Activated naive CD8-positive, alpha-beta T cell (primary cell): Measurements from ENCODE around the gene MAD1L1.
A peak's percentile ranks its signal among the peaks of the same experiment; 100 is the strongest.

Experiments used
- H3K27ac Mint-ChIP-seq: one replicate; pipeline ENCODE4 v1.8.0; 2021; ENCODE audit warnings: mixed read lengths
- H3K27me3 Mint-ChIP-seq: one replicate; pipeline ENCODE4 v1.8.0; 2021; ENCODE audit warnings: mixed read lengths
- H3K36me3 Mint-ChIP-seq: one replicate; pipeline ENCODE4 v1.8.0; 2021; ENCODE audit warnings: mixed read lengths
- H3K4me1 Mint-ChIP-seq: one replicate; pipeline ENCODE4 v1.8.0; 2021; ENCODE audit warnings: low read depth, mixed read lengths
- H3K4me3 Mint-ChIP-seq: one replicate; pipeline ENCODE4 v1.8.0; 2021; ENCODE audit warnings: mild to moderate bottlenecking, mixed read lengths
- H3K9me3 Mint-ChIP-seq: one replicate; pipeline ENCODE4 v1.8.0; 2021; ENCODE audit warnings: low read depth, mixed read lengths

The MAD1L1 gene

DNA sequence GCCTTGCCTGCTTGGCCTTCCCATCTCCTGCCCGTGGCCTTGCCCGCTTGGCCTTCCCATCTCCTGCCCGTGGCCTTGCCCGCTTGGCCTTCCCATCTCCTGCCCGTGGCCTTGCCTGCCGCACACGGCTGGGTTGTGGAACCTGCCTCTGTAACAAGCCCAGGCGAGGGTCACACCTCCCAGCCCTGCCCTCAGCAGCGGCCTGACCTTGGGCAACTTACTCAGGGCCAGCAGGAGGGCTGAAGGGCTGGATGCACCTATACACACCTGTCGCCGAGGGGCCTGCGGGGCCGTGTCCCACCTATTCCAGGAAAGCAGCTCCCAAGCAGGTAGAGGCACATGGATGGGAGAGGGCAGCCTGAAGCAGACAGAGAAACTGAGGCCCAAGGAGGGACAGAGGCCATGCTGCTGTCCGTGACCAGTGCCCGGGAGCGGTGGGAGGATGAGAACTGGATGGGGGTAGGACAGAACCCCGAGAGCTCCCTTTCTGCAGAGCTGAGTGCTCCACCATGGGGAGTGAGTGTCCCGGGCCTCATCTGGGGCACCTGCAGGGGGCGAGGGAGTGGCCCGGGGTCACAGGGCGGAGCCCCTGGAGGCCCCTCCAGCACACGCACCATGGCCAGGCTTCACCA, 285.0 kb downstream of the MAD1L1 start:
- H3K4me1 Mint-ChIP-seq = peaks cover 27% of the 10 kb centered on the region
- no peaks in the 10 kb centered on the region for H3K36me3 Mint-ChIP-seq
- H3K27ac Mint-ChIP-seq = no peak overlapping the region
- no peak overlapping the region for H3K4me3 Mint-ChIP-seq
- H3K9me3 Mint-ChIP-seq = no peaks in the 10 kb centered on the region
- no peaks in the 10 kb centered on the region for H3K27me3 Mint-ChIP-seq

DNA sequence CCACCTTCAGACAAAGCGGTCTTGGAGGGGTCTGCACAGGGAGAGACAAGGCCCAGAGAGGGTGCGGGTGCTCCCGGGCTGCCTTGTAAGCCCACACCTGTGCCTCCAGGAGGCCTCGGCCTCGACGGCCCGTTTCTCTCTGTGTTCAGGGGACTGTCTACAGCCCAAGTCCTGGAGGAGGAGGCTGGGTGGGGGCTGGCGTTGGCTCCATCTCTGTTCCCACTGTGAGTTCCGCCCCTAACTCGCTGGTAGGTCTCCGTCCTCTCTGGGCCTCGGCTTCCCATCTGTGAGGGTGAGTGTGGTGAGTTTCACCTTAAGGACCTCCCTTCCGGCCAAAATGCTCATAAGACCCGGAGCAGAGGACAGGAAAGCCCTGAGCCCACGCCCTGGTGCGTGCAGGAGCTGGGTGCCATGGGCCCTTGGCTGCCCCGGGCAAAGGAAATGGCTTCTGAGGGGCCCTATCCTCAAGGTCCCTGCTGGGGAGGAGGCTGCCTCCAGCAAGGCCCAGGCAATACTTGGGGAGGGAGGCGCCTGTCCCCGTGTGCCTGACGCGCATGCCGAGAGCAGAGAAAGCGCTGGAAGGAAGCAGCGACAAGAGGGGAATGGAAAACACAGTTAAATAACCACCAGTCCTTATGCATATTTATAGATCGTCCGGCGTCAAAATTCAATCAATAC, 285.8 kb downstream of the MAD1L1 start:
- H3K4me3 Mint-ChIP-seq = no peak overlapping the region
- H3K36me3 Mint-ChIP-seq = no peaks in the 10 kb centered on the region
- no peaks in the 10 kb centered on the region for H3K27me3 Mint-ChIP-seq
- H3K4me1 Mint-ChIP-seq = peaks cover 33% of the 10 kb centered on the region
- no peaks in the 10 kb centered on the region for H3K9me3 Mint-ChIP-seq
- no peak overlapping the region for H3K27ac Mint-ChIP-seq

DNA sequence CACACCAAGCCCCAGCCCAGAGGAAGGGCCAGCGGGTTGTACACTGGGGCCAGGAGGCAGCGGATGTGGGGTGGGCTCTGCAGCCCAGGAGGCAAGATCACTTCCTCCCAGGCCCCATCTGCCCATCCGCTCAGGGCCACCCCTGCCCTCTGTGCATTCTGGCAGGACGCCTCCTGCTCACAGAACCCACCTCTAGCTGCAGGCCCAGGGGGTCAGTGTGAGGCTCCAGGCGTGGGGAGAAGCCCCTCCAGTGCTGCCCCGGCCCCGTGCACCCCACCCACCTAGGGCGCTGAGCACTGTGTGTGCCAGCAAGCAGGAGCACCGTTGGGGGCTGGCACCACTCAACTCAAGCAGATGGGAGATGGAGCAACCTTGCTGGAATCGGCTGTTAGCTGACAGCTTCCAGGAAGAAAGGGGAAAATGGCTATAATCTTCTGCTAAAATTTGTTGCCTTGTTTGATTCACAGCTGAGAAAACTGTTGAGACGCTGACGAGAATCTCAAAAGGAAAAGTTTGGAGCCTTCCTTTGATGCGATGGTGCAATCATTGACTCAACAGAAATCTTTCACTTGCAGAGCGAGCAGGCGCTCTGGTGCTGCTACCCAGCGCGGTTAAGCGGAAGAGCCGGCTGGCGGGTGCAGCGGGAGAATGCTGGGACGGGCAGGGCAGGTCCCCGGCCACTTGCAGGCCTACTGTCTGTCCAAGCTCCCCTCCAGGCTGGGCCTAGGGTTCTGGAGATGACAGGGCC, 286.5 kb downstream of the MAD1L1 start:
- Mint-ChIP-seq H3K4me3 (no peak overlapping the region), H3K4me1 (peaks cover 30% of the 10 kb centered on the region), H3K36me3 (no peaks in the 10 kb centered on the region), H3K27me3 (no peaks in the 10 kb centered on the region), H3K27ac (no peak overlapping the region), H3K9me3 (no peaks in the 10 kb centered on the region)

DNA sequence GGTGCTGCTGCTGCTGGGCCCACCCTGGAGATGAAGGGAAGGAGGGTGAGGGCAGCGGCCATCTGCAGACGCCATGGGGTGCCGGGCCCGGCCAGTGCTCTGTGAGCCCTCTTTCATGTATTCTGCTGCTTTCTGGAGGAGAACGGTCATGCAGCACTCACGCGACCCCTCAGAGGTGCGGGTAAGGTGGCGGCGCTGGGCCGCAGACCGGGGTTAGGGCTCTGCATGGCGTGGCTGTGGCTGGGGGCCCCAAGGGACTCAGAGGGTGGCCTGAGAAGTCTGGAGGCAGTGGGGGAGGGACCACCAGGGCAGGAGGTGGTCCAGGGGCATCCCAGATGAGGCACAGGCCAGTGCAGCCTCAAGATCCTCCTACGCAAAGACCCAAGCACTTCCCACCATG, 287.2 kb downstream of the MAD1L1 start:
- H3K4me3 Mint-ChIP-seq = no peak overlapping the region
- peaks cover 35% of the 10 kb centered on the region for H3K4me1 Mint-ChIP-seq
- H3K27ac Mint-ChIP-seq = peak overlapping the region; percentile 28
- H3K36me3 Mint-ChIP-seq = no peaks in the 10 kb centered on the region
- H3K27me3 Mint-ChIP-seq = no peaks in the 10 kb centered on the region
- H3K9me3 Mint-ChIP-seq = no peaks in the 10 kb centered on the region

DNA sequence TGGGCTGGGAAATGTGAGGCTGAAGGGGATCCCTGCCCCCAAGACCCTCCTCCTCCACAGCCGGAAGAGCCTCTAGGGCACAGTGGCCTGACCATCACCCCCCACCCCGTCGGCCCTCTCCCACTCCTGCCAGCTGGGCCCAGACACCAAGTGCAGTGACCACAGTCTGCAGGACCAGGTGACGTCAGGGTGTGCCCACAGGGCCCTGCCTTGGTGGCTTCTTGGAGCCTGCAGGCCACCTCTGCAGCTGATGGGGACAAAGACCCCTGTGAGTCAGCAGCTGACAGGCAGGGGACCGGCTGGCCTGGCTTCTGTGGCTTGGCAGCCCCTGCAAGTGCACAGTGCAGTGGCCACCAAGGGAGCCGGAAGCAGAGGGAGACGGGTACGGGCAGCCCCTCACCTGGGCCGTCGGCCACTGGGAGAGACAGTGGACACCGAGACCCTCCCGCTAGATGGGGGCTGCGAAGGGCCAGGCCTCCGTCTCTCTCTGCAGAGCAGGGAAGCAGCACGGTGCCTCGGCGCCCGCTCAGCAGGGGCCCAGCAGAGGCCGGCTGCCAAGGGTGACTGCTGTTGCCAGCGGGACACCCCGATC, 288.0 kb downstream of the MAD1L1 start:
- Mint-ChIP-seq H3K27ac (no peak overlapping the region), H3K36me3 (no peaks in the 10 kb centered on the region), H3K4me3 (no peak overlapping the region), H3K9me3 (no peaks in the 10 kb centered on the region), H3K27me3 (no peaks in the 10 kb centered on the region), H3K4me1 (peaks cover 44% of the 10 kb centered on the region)

DNA sequence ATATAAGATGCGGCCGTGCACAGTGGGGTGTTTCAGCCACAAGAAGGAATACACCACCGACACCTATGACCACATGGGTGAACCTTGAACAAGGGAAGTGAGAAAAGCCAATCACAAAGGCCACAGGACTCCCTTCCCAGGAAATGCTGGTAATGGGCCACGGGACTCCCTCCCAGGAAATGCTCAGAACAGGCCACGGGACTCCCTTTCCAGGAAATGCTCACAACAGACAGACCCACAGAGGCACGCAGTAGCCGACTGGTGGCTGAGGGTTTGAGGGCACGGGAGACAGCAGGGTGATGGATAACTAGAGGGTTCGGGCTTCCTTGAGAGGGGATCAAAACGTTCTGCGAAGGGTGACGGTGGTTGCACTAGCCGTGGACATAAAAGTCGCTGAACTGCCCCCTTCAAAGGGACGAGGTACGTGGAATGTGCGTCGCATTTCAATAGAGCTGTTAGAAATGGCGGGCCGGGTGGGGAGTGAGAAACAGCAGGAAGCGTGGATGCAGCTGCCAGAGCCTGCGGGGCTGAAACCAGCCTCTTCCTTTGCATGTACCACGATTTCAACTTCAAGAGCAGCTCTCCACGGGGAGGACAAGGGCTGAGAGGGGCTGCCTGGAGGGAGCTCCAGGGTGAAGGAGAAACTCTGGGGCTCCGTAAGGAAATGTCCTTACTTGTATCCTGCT, 288.7 kb downstream of the MAD1L1 start:
- no peak overlapping the region for H3K4me3 Mint-ChIP-seq

DNA sequence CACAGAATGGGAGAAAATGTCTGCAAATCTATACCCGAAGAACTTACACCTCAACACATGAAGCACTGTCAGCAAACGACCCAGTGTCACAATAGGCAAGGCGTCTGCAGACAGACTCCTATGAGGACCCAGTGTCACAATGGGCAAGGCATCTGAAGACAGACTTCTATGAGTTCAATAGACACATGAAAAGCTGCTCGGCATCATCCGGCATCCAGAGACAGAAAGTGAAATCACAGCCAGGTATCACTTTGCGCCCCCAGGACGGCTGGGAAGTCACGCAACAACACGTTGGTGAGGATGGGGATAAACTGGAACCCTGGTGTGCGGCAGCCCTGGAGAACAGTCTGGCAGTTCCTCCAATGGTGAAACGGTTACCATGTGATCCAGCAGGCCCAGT, 289.4 kb downstream of the MAD1L1 start:
- no peaks in the 10 kb centered on the region for H3K36me3 Mint-ChIP-seq
- H3K4me1 Mint-ChIP-seq = peaks cover 55% of the 10 kb centered on the region
- H3K9me3 Mint-ChIP-seq = no peaks in the 10 kb centered on the region
- H3K27ac Mint-ChIP-seq = no peak overlapping the region
- no peaks in the 10 kb centered on the region for H3K27me3 Mint-ChIP-seq
- H3K4me3 Mint-ChIP-seq = peak overlapping the region; percentile 4

More for the DNA sequence above, 288.7 kb downstream of the MAD1L1 start:
- Mint-ChIP-seq H3K36me3 (no peaks in the 10 kb centered on the region), H3K9me3 (no peaks in the 10 kb centered on the region), H3K4me1 (peaks cover 48% of the 10 kb centered on the region), H3K27me3 (no peaks in the 10 kb centered on the region), H3K27ac (no peak overlapping the region)

DNA sequence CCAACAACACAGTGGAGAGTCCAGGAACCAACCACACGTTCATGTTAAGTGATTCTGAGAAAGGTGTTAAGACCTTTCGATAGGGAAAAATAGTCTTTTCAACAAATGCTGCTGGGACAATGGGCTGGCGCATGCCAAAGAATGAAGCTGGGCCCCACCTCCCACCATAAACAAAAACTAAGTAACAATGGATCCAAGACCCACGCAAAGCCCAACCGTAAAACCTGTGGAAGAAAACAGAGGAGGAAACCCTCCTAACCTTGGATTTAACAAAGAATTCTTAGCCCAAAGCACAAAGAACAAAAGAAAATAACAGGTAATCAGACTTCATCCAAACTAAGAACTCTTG, 289.8 kb downstream of the MAD1L1 start:
- Mint-ChIP-seq H3K27ac (no peak overlapping the region), H3K36me3 (peaks cover 3% of the 10 kb centered on the region), H3K9me3 (no peaks in the 10 kb centered on the region), H3K27me3 (no peaks in the 10 kb centered on the region), H3K4me1 (peaks cover 59% of the 10 kb centered on the region), H3K4me3 (peak overlapping the region; percentile 4)

DNA sequence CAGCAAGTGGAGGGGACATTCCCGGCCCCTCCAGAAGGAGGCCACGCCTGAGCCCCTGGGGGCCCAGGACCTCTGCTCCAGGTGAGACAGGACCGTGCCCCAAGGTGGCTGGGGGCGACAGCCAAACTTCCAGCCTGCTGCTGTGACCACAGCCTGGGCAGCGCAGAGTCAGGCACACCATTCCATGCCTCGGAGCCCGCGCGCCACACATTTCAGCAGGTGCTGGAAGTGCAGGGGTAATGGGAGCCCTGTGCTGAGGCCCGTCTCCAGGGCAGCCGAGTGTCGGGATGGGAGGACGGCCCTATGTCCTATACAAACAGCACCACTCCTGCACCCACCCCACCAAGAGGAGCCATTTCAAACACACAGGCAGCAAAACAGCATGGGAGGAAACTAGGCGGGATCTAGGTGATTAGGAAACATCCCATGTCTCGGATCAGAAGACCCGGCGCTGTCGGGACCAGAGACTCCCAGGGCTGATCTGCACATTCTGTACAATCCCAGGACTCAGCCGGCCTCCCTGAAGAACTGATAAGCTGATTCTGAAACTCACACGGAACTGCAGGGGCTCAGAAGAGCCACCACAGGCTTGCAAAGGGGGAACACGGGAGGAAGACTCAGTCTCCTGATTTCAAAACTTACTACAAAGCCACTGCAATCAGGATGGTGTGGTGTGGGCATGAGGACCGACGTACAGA, 290.4 kb downstream of the MAD1L1 start:
- peaks cover 59% of the 10 kb centered on the region for H3K4me1 Mint-ChIP-seq
- peaks cover 3% of the 10 kb centered on the region for H3K36me3 Mint-ChIP-seq
- H3K4me3 Mint-ChIP-seq = no peak overlapping the region
- H3K27me3 Mint-ChIP-seq = no peaks in the 10 kb centered on the region
- H3K9me3 Mint-ChIP-seq = no peaks in the 10 kb centered on the region
- H3K27ac Mint-ChIP-seq = no peak overlapping the region

DNA sequence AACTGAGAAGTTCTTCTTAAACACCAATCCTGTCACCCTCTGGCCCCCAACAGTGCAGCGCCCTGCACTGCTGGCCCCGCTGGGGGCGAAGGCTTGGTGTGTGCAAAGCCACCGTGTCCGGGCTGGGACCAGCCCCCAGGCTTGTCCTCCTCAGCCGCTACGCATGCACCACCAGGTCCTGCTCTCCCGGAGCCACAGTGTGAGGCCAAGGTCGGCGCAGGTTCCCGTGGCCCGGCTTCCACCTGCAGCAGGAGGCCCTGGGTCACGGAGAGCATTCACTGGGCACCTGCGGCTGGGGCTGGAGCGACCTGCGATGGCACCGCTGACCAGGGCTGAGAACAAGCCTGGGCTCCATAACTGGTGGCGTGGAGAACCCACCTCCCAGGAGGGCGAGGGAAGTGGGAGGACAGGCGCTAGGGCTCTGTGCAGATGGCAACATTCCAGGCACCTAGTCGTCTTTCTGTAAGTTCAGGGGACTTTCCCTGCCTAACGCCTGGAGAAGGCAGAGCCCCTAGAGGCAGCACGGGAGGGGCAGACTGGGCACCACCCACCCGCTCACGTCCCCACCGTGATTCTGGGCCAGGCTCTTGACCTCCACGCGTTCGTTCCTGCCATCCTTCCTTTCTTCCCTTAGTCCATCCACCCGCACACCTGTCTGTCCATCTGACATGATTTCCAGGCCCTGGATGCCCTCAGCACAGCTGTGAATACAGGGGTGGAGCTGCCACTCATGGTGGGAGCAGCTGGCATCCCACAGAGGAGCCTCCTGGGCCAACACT, 291.1 kb downstream of the MAD1L1 start:
- H3K36me3 Mint-ChIP-seq = peaks cover 3% of the 10 kb centered on the region
- H3K4me3 Mint-ChIP-seq = peak overlapping the region; percentile 23
- H3K27ac Mint-ChIP-seq = no peak overlapping the region
- no peaks in the 10 kb centered on the region for H3K9me3 Mint-ChIP-seq
- no peaks in the 10 kb centered on the region for H3K27me3 Mint-ChIP-seq
- peaks cover 59% of the 10 kb centered on the region for H3K4me1 Mint-ChIP-seq

DNA sequence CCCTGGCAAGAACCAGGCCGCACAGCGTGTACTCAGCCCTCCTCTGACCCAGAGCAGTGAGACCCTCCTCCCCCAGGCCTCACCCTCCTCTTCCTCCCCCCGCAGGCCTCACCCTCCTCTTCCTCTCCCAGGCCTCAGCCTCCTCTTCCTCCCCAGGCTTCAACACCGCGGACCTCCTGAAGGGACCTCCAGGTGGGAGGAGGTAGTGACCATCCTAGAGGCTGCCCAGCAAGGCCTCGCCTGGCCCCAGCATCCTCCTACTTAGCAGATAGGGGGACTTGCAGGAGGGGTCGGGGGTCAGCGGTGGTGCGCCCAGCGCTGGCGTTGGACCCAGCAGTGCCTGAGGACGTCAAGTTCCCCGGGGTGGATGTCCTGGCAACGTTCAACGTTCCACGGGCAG, 291.9 kb downstream of the MAD1L1 start:
- Mint-ChIP-seq H3K27me3 (no peaks in the 10 kb centered on the region), H3K9me3 (no peaks in the 10 kb centered on the region), H3K36me3 (peaks cover 3% of the 10 kb centered on the region), H3K4me1 (peaks cover 61% of the 10 kb centered on the region), H3K4me3 (peak overlapping the region; percentile 84), H3K27ac (peak overlapping the region; percentile 84)

DNA sequence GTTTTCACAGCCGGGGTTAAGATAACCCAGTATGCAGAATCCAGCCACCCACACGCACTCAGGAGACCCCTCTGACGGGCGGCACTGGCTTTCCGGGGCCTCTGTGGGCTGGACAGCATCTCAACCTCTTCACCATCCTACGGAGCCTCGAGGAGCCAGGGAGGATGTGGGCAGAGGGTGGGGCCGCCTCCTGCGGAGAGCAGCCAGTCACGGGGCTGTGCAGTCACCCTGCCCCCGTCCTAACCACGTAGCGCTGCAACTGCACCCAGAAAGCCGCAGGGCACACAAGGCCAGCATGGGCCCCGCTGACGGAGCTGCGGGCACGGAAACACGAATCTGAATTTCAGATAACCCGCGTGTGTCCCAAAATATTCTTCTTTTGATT, 292.4 kb downstream of the MAD1L1 start:
- Mint-ChIP-seq H3K4me1 (peaks cover 61% of the 10 kb centered on the region), H3K9me3 (no peaks in the 10 kb centered on the region), H3K27me3 (no peaks in the 10 kb centered on the region), H3K27ac (peak overlapping the region; percentile 84), H3K4me3 (peak overlapping the region; percentile 84), H3K36me3 (peaks cover 3% of the 10 kb centered on the region)

DNA sequence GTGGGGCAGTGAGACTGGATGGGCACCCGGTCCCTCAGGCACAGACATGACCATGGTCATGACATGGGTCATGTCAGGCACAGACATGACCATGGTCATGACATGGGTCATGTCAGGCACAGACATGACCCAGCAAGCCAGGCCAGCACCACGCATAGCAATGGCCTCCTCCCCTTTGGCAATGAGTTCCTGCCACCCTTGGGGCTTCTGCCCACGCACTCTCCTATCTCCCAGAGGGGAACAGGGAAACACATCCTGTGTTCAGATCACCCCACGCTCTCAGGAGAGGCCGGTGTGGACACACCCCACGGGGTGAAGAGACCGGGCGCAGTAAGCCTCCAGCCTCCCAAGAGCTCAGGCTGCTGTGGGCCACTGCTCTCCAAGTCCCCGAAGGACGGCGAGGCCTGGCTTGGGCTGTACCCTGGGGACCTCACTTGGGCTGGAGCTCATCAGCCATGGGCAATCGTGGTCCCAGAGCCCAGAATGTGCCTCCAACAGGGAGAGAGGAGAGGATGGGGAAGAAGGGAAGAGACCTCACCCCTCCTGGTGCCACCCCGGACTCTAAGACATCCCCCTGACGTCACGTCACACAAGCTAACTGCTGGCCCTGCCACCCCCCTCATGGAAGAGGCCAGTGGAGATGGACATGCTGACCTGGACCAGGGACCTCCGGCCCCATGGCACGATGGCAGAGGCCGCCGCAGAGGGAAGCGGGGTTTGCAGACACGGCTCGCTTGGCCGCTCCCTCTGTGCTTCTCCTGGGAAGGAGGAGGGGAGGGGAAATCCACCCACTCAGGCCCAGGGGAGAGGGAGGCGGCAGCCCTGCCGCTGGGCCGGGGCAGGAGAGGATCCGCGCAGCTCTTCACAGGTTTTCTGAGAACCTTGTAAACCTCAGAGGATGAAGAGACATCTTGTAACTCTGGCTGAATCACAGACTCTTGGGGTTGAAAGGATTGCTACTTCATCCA, 293.0 kb downstream of the MAD1L1 start:
- no peaks in the 10 kb centered on the region for H3K27me3 Mint-ChIP-seq
- H3K9me3 Mint-ChIP-seq = no peaks in the 10 kb centered on the region
- peak overlapping the region; percentile 84 for H3K4me3 Mint-ChIP-seq
- peaks cover 3% of the 10 kb centered on the region for H3K36me3 Mint-ChIP-seq
- peak overlapping the region; percentile 84 for H3K27ac Mint-ChIP-seq
- H3K4me1 Mint-ChIP-seq = peaks cover 61% of the 10 kb centered on the region
